Stimulated activated naive CD8-positive, alpha-beta T cell treated with anti-CD3 and anti-CD28 coated beads, Interleukin-15, Interleukin-2, amounts not matched to agents 100 U/mL and 50 U/mL, for 24 hours (primary cell): Measurements from ENCODE around the gene CHTF18.
"Not testable (repeated sequence)": the region's sequence is repeated elsewhere in the genome, so short reads cannot be mapped to it uniquely, and the experiment has no call there.

Experiments
- ATAC-seq: fragments of 150-1000 bp; cut with Tn5 transposase; one replicate; pipeline ENCODE4 v1.10.0; 2021
- DNase-seq: peaks from one replicate; pipeline ENCODE4 v3.0.0; 2021

CHTF18 gene

DNA sequence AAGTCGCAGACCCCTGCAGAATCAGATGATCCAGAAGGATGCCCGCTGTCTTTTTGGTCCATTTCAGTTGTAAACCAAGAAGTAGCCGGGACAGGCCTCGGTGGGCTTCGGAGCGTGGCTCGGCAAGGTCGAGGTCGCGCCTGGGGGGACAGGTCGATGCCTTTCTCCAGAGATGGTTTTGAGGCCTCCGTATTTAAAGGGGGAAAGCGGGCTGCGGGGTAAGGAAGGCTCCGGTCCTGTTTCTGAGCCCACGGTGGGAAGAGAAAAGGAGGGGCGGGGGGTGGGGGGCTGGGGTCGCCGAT lies 19.6 kb downstream of the CHTF18 start:
- ATAC-seq (no peak), DNase-seq (no peak)

DNA sequence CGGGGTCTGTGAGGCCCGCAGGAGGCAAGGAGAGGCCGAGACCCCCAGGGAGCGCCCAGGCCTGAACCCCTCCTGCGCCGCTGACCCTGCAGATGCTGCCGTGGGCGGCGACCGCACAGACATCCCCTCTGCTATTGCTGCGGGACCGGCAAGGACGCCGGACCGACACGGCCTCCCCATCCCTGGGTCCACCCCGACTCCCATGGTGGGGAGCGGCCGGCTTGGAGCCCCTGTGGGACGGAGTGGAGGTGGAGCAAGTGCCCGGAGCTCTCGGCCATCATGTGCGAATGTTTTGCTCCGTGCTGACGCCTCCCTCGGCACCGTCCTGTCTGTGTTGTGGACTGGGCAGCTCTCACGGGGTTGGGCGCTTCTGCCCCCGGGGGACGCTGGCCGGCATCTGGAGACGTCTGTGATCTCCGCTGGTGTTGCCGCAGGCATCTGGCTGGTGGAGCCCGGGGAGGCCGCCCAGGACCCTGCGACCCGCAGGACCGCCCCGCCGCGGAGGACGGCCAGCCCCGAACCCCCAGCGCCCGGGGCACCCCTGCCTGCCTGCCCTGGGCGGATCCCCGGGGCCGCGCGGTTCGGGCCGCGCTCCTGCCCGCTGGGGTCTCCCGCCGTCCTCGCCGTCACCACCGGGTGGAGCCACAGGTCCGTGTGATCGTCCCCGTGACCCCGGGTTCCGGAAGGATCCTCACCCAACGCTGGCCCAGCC lies 24.9 kb downstream of the CHTF18 start:
- peak; percentile 77 for ATAC-seq
- DNase-seq: peak; percentile 69

- DNase-seq (no peak), ATAC-seq (no peak)
These were observed 25.5 kb downstream of the CHTF18 start for GRCh38 chr16:813916-814412.

DNA sequence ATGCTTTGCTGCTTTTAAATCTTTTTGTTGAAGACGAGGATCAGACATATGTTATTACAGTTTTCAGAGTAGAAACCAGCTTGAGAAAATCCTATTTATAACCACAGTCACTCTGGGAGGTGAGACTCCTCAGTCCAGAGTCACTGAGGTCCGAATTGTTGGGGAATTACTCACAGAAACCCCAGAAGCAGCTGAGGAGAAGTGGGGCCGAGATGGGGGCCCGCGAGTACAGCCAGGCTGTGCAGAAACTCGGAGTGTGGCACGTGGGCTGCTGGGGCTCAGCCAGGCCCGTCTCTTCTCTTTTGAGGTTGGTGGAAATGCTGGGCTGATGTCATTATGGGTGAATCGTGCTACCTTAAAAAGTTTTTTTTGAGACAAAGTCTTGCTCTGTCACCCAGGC lies 26.6 kb downstream of the CHTF18 start:
- DNase-seq: no peak
- no peak for ATAC-seq

GRCh38 chr16:815861-816260 lies 27.4 kb downstream of the CHTF18 start:
- DNase-seq: no peak
- ATAC-seq: no peak

GRCh38 chr16:817001-817906 lies 28.8 kb downstream of the CHTF18 start:
- DNase-seq (no peak), ATAC-seq (no peak)

DNA sequence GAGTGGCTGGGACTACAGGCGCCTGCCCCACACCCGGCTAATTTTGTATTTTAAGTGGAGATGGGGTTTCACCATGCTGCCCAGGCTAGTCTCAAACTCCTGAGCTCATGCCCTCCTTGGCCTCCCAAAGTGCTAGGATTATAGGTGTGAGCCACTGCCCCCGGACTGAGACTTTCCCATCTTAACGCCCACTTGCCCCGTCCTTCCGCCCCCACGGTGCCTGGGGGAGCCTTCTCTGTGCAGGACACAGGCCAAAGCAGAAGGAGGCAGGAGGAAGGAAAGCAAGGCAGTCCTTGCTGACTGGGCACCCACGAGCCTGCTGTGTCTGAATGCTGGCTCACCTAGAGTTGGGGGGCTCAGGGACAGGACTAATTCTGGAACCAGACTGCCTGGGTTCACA lies 29.7 kb downstream of the CHTF18 start:
- DNase-seq (no peak), ATAC-seq (no peak)

- no peak for ATAC-seq
- no peak for DNase-seq
These were observed 30.2 kb downstream of the CHTF18 start for GRCh38 chr16:818592-818991.

- ATAC-seq (no peak), DNase-seq (no peak)
These were observed 31.1 kb downstream of the CHTF18 start for GRCh38 chr16:819336-820043.

DNA sequence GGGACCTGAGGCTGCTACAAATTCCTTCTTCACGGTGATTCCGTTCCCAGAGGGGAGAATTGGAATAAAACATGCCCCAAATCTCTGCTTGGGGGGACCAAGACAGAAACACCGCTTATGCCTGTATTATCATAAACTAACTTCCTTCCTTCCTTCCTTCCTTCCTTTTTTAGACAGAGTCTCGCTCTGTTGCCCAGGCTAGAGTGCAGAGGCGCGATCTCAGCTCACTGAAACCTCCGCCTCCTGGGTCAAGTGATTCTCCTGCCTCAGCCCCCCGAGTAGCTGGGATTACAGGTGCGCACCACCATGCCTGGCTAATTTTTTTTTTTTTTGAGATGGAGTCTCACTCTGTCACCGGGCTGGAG lies 31.6 kb downstream of the CHTF18 start:
- ATAC-seq, DNase-seq: not testable (repeated sequence)

DNA sequence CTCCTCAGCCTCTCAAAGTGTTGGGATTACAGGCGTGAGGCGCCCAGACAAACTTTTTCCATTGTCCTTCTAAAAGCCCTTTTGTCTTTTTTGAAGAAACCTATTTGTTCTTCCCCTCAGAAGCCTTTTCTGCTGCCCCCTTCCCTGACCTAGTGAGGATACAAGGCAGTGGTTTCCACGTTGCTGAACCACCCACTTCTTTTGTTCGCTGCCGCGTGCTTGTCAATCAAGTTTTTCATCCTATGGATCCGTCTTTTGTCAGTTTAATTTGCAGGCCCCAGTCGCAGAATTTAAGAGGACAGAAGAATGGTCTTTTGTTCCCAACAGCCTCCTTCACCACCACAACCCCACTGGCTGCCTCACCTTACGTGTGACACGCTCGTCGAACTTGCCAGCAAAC lies 32.3 kb downstream of the CHTF18 start:
- DNase-seq (no peak), ATAC-seq (no peak)

- no peak for DNase-seq
- ATAC-seq: no peak
These were observed 33.3 kb downstream of the CHTF18 start for GRCh38 chr16:821751-822150.

DNA sequence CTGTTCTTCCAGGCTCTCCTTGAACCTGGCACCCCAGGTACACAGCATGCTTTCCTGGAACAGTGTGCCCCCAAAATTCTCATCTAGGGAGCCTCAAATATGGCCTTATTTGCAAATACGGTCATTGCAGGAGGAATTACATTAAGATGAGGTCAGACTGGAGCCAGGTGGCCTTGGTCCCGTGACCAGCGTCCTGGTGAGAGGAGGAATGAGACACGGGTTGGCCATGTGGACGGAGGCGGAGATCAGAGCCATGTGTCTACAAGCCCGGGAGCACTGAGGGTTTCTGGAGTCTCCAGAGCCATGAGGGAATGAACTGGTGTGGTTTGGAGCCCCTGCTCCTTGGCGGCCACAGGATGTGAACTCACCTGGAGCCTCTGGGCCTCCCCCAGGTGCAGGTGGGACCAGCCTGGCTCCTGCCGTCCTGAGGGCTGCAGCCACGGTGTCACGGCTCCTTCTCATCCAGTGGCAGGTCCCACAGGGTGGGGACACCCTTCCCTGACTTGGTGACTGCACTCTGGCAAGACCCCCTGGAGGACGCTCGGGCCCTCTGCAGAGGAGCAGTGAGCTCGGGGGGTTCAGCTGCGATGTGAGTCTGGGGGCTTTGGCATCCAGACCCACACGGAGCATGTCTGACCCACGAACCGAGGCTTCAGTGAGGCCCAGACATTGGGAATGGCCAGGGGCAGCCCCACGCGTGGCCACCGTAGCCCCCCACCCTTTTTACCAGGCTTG lies 33.9 kb downstream of the CHTF18 start:
- DNase-seq (no peak), ATAC-seq (no peak)

DNA sequence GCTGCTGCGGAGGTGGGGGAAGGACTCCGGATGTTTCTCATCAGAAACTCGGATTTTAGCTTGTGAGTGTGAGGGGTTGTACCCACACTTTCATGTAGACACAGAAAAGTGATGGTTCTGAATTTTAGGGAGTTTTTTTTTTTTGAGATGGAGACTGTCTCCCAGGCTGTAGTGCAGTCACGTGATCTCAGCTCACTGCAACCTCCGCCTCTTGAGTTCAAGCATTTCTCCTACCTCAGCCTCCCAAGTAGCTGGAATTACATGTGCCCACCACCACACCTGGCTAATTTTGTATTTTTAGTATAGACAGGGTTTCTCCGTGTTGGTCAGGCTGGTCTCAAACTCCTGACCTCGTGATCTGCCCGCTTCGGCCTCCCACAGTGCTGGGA lies 34.5 kb downstream of the CHTF18 start:
- ATAC-seq: no peak
- DNase-seq: no peak

DNA sequence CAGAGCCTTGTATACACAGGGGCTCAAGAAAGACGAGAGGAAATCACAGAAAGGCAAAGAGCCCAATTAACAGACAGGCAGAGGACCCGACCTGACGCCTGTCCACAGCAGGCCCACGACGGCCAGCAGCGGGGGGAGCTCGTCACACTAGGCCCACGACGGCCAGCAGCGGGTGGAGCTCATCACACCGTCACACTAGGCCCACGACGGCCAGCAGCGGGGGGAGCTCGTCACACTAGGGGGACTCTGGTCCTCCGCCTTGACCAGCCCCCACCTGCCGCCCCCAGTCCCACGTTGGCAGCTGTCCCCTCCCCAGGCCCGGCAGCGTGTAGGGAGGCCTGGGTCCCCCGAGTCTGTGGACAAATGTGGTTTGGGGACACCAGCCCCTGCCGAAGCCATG lies 35.8 kb downstream of the CHTF18 start:
- no peak for ATAC-seq
- no peak for DNase-seq

- DNase-seq: no peak
- no peak for ATAC-seq
These were observed 36.2 kb downstream of the CHTF18 start for GRCh38 chr16:824601-825000.

DNA sequence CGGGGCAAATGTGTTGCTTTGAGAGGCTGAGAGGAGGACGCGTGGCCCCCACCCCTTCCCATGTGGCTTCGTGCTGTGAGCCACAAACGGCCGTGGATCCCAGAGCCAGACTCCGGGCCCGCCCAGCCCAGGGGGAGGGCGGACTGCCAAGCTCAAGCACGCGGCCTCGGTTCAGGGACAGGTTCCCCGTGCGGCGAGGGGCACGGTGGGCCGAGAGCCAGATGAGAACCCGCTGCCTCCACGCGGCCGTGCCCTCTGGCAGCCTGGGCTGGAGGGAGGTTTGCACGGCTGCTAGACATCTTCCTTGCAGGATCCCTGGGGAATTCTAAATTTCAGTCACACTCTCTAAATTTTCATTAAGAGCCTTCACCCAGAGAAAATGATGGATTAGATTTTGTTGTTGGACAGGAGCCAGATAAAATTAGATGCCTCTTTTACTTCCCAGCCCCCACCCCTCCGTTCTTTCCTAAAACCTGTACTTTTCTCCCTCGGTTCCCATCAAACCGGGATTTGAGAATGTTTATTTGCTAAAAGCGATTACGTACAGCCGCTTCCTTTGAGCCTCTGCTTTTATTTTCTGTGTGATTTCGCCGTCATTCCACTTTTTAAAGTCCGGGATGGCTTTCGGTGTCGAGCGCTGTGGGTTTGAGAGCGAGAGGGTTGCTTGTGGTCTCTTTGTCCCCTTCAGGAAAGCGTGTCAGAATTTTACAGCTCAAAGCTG lies 37.1 kb downstream of the CHTF18 start:
- ATAC-seq (no peak), DNase-seq (no peak)

DNA sequence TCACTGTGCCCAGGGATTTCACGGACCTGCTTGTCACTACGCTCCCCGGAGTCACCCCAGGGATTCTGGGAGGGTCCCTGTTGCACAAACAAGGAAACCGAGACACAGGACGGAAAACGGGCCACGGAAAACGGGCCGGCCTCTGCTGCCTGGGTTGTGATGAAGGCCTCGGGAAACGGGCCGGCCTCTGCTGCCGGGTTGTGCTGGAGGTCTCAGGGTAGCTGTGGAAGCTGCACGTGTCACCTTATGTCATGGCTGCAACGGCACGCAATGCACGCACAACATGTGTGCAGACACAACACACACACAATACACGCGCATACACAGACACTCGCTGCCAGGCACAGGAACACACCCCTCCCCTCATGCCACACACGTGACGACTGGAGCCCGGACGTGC lies 39.1 kb downstream of the CHTF18 start:
- ATAC-seq: no peak
- no peak for DNase-seq

DNA sequence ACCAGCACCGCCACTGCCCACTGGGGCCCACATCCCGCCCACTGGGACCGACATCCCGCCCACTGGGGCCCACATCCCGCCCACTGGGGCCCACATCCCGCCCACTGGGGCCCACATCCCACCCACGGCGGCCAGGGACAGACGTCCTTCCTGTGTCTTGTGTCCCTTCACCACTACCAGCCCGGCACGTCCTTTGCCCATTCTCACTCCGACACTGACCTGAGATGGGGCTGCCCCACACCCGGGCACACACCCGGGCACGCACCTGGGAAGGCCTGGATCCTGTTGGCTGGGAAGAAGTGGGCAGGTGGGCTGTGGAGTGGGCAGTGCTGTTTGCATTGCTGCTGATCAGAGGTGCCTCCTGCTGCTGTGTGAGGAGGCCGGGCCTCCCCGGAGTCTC lies 40.5 kb downstream of the CHTF18 start:
- DNase-seq (no peak), ATAC-seq (no peak)

GRCh38 chr16:830107-830870 lies 41.9 kb downstream of the CHTF18 start:
- ATAC-seq (no peak), DNase-seq (no peak)
